Fibroblast of villous mesenchyme (primary cell): ENCODE results near the gene TMUB1. TPM values are rescaled to one million over a fixed set of nuclear protein-coding genes. Genes with fewer than 3 reads are reported as not detected.

Experiments
- DNase-seq: peaks from one replicate; pipeline ENCODE4 v3.0.0-alpha.2; 2010; ENCODE audit warnings: low read depth
- H3K4me3 ChIP-seq: 2 replicates; pipeline ENCODE4 v1.5.1; 2011; ENCODE audit warnings: low read depth, mild to moderate bottlenecking, low read length
- CTCF ChIP-seq: IDR thresholded peaks from 2 replicates; pipeline ENCODE4 v1.5.1; 2012; ENCODE audit warnings: low read depth, mild to moderate bottlenecking, low read length; ENCODE audit not compliant: insufficient read depth
- total RNA-seq: library from RNA; depleted of rRNA; stranded (reverse); fragments of >200 nt; gene quantifications from 2 replicates; pipeline ENCODE4 v1.2.3, GENCODE V29; 2012

Gene TMUB1
- total RNA-seq, 1 donor, result 17.7 TPM

- H3K4me3 ChIP-seq, result peak overlapping the region; percentile 88
- TF ChIP-seq CTCF, result no peak
- DNase-seq, result no peak
Observed at GRCh38 chr7:151062111-151062398, 21.2 kb downstream of the TMUB1 start.

GRCh38 chr7:151061213-151062110 lies 21.8 kb downstream of the TMUB1 start:
- no peak for DNase-seq
- H3K4me3 ChIP-seq, result peak overlapping the region; percentile 88
- no peak for TF ChIP-seq CTCF

- DNase-seq, result peak; percentile 33
- peak; percentile 7 for TF ChIP-seq CTCF
- peak overlapping the region; percentile 88 for H3K4me3 ChIP-seq
Observed at GRCh38 chr7:151060416-151061212, 22.7 kb downstream of the TMUB1 start.

GRCh38 chr7:151060113-151060415 lies 23.2 kb downstream of the TMUB1 start:
- DNase-seq, result no peak
- H3K4me3 ChIP-seq, result peak overlapping the region; percentile 88
- no peak for TF ChIP-seq CTCF

GRCh38 chr7:151059367-151060112 lies 23.8 kb downstream of the TMUB1 start, which contains the start of gene SLC4A2:
SLC4A2 (plus strand) TSS chr7:151059589; CDS start chr7:151061988, 2,399 bp downstream.
- H3K4me3 ChIP-seq, result peak within 1 kb of the TSS; percentile 88
- DNase-seq, result peak; percentile 72
- peak; percentile 54 for TF ChIP-seq CTCF

GRCh38 chr7:151058781-151059366 lies 24.4 kb downstream of the TMUB1 start:
- no peak for TF ChIP-seq CTCF
- peak overlapping the region; percentile 87 for H3K4me3 ChIP-seq
- peak; percentile 68 for DNase-seq
